DOHH2 (cell line): ENCODE results near the gene PTPRT.

Source experiments
- H3F3A ChIP-seq: fragments of 200-600 bp; sonication (generic), shearing (Covaris generic); 2 replicates; pipeline ENCODE4 v1.6.0; 2016; ENCODE audit warnings: antibody characterized with exemption, mild to moderate bottlenecking; ENCODE audit not compliant: control insufficient read depth, insufficient read depth
- H3K27ac ChIP-seq: fragments of 200-600 bp; sonication (generic); 2 replicates; pipeline ENCODE4 v1.5.1; 2014; ENCODE audit warnings: low read depth, mild to moderate bottlenecking, low read length, moderate library complexity
- H3K27me3 ChIP-seq: fragments of 200-600 bp; sonication (generic); 2 replicates; pipeline ENCODE4 v1.6.1; 2014; ENCODE audit warnings: mild to moderate bottlenecking, low read length, mixed read lengths; ENCODE audit not compliant: control insufficient read depth
- H3K36me3 ChIP-seq: fragments of 200-600 bp; sonication (generic); 2 replicates; pipeline ENCODE4 v1.6.1; 2014; ENCODE audit warnings: mild to moderate bottlenecking, low read length, moderate library complexity, mixed read lengths; ENCODE audit not compliant: control insufficient read depth
- H3K4me1 ChIP-seq: fragments of 200-600 bp; sonication (generic); 2 replicates; pipeline ENCODE4 v1.6.1; 2014; ENCODE audit warnings: mild to moderate bottlenecking, low read length, mixed read lengths; ENCODE audit not compliant: control insufficient read depth
- H3K4me2 ChIP-seq: fragments of 200-600 bp; sonication (generic); 2 replicates; pipeline ENCODE4 v1.6.0; 2014; ENCODE audit warnings: mild to moderate bottlenecking, low read length, moderate library complexity
- H3K4me3 ChIP-seq: fragments of 200-600 bp; sonication (generic); 2 replicates; pipeline ENCODE4 v1.5.1; 2014; ENCODE audit warnings: mild to moderate bottlenecking, low read length, mixed read lengths
- H3K79me2 ChIP-seq: fragments of 200-600 bp; sonication (generic); 2 replicates; pipeline ENCODE4 v1.6.1; 2014; ENCODE audit warnings: mild to moderate bottlenecking, low read length, mixed read lengths; ENCODE audit not compliant: control insufficient read depth
- H3K9me2 ChIP-seq: fragments of 200-600 bp; sonication (generic); replicated peaks from 2 replicates; pipeline ENCODE4 v1.6.1; 2014; ENCODE audit warnings: mild to moderate bottlenecking, low read length, mixed read lengths; ENCODE audit not compliant: control insufficient read depth
- H3K9me3 ChIP-seq: fragments of 200-600 bp; sonication (generic); 2 replicates; pipeline ENCODE4 v1.6.1; 2014; ENCODE audit warnings: antibody characterized with exemption, low read length, mixed read lengths; ENCODE audit not compliant: control insufficient read depth, insufficient read depth
- H4K20me1 ChIP-seq: fragments of 200-600 bp; sonication (generic); 2 replicates; pipeline ENCODE4 v1.6.0; 2014; ENCODE audit warnings: low read depth, mild to moderate bottlenecking, antibody characterized with exemption, low read length, moderate library complexity; ENCODE audit not compliant: control insufficient read depth, insufficient read depth
- EZH2phosphoT487 ChIP-seq: fragments of 200-600 bp; sonication (generic); IDR thresholded peaks from 2 replicates; pipeline ENCODE4 v1.6.1; 2017; ENCODE audit warnings: borderline replicate concordance, mild to moderate bottlenecking, antibody characterized with exemption, low read length, moderate library complexity, mixed read lengths
- TF ChIP-seq, protein P1 (sequence below): fragments of 200-600 bp; sonication (generic); IDR thresholded peaks from one replicate; pipeline ENCODE4 v1.5.1; 2014; ENCODE audit warnings: antibody characterized with exemption, mild to moderate bottlenecking, low read depth, low read length; ENCODE audit not compliant: poor library complexity, severe bottlenecking

Gene PTPRT

DNA sequence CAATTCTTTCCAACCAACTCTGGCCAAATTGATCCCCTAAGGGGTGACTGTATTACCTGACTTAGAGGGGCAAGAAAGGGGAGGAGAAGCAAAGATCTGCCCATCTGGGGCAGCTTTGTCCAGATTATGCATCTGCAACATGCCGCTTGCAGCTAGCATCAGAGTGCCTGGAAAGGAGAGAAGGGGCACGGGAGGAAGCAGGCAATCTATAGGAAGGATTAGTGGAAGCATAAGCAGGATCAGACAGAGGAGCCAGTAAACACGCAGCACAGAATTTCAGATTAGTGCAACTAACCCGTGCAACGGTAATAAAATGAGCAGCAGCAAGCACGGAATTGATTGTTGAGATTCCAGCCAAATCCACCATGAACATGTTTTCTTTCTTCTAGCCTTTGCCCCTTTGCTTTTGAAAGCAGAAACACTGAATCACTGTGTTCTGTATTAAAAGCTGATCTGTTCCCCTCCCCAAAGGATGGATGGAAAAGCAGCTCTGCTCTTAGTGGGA is 927.9 kb downstream of the PTPRT start:
- Histone ChIP-seq H3K4me1 (no peaks in the 10 kb centered on the region), H3K79me2 (no peaks in the 10 kb centered on the region), H3K27me3 (no peaks in the 10 kb centered on the region), H3K4me2 (no peak overlapping the region), H3K9me2 (no peaks in the 10 kb centered on the region), H3K4me3 (no peak overlapping the region), H4K20me1 (no peaks in the 10 kb centered on the region), H3K9me3 (no peaks in the 10 kb centered on the region), H3K36me3 (no peaks in the 10 kb centered on the region), H3F3A (no peaks in the 10 kb centered on the region), H3K27ac (no peak overlapping the region)
- TF ChIP-seq, protein P1, sequence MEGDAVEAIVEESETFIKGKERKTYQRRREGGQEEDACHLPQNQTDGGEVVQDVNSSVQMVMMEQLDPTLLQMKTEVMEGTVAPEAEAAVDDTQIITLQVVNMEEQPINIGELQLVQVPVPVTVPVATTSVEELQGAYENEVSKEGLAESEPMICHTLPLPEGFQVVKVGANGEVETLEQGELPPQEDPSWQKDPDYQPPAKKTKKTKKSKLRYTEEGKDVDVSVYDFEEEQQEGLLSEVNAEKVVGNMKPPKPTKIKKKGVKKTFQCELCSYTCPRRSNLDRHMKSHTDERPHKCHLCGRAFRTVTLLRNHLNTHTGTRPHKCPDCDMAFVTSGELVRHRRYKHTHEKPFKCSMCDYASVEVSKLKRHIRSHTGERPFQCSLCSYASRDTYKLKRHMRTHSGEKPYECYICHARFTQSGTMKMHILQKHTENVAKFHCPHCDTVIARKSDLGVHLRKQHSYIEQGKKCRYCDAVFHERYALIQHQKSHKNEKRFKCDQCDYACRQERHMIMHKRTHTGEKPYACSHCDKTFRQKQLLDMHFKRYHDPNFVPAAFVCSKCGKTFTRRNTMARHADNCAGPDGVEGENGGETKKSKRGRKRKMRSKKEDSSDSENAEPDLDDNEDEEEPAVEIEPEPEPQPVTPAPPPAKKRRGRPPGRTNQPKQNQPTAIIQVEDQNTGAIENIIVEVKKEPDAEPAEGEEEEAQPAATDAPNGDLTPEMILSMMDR: no peak
- no peak for TF ChIP-seq EZH2phosphoT487

DNA sequence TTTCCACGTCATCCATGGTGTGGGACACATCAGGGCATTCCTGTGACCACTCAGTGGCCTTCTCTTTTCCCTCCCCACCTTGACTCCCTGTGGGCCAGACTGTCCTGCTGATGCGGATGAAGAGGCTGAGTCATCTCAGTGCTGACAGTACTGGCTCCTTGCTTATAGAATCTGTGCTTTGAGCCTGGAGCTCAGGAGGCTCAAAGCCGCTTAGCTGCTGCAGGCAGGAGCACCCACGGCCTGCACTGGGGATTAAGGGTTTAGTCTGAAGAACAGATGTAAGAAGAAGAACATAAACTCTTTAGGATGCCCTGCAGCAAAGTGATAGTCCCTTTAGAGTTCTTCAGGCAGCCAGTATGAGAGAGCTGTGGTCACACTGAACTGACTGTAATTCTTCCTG is 929.5 kb downstream of the PTPRT start:
- TF ChIP-seq EZH2phosphoT487: no peak
- TF ChIP-seq, protein P1: no peak
- no peak overlapping the region for H3K27ac ChIP-seq
- H4K20me1 ChIP-seq: no peaks in the 10 kb centered on the region
- no peaks in the 10 kb centered on the region for H3K27me3 ChIP-seq
- no peaks in the 10 kb centered on the region for H3K36me3 ChIP-seq
- H3K4me1 ChIP-seq: no peaks in the 10 kb centered on the region
- no peak overlapping the region for H3K4me3 ChIP-seq
- no peaks in the 10 kb centered on the region for H3K9me3 ChIP-seq
- H3K79me2 ChIP-seq: no peaks in the 10 kb centered on the region
- no peak overlapping the region for H3K4me2 ChIP-seq
- no peaks in the 10 kb centered on the region for H3F3A ChIP-seq
- H3K9me2 ChIP-seq: no peaks in the 10 kb centered on the region

DNA sequence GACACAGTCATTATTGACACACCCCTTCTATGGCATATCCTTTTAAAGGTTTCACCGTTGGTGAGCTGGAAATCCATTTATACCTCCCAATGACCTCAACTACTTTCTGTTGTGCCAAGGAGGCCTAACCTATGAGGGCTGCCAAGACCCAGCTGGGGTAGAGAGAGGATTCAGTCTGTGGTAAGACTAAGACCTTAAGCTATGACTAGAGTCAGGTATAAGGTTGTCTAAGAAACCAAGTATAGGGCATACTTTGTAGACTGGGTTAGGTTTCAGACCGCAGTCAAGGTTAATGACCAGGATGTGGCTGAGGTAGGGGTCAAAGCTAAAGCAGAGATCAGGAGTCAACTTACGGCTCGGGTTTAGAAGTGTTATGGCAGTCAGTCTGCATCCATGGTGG is 930.3 kb downstream of the PTPRT start:
- Histone ChIP-seq H3K9me3 (no peaks in the 10 kb centered on the region), H3K4me3 (no peak overlapping the region), H3F3A (no peaks in the 10 kb centered on the region), H3K4me2 (no peak overlapping the region), H3K36me3 (no peaks in the 10 kb centered on the region), H3K27ac (no peak overlapping the region), H3K4me1 (no peaks in the 10 kb centered on the region), H3K27me3 (no peaks in the 10 kb centered on the region), H4K20me1 (no peaks in the 10 kb centered on the region), H3K9me2 (no peaks in the 10 kb centered on the region), H3K79me2 (no peaks in the 10 kb centered on the region)
- TF ChIP-seq, protein P1: no peak
- no peak for TF ChIP-seq EZH2phosphoT487
